GM21717 (cell line): ENCODE results near the gene UBE2E2.
"Not testable (repeated sequence)": the region's sequence is repeated elsewhere in the genome, so short reads cannot be mapped to it uniquely, and the experiment has no call there.

Experiments used
- ATAC-seq: cut with Tn5 transposase; IDR thresholded peaks from one replicate; pipeline ENCODE4 v1.9.1; 2021; ENCODE audit warnings: mild to moderate bottlenecking, moderate library complexity; ENCODE audit not compliant: unreplicated experiment

UBE2E2 gene

DNA sequence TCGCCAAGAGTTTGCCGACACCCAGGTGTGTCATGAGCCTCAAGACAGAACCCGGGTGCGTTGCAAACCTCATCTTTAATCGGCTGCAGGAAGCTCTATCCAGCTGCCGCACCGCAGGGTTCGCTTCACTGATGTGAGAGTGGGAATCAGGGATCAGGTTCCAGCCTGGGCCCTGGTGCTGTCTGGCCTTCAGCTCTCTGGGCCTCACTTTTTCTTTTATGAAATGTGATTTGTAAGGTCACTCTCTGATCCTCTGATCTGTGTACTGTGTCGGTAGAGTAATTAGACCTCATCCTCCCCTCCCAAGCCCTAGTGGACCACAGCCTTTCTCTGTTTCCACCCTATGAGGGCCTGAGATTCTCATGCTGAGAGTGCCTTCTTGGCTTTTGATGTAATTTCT, 399.8 kb downstream of the UBE2E2 start:
- no peak for ATAC-seq

- ATAC-seq: no peak
Observed at GRCh38 chr3:23607184-23607847, 404.2 kb downstream of the UBE2E2 start.

GRCh38 chr3:23608650-23609049, 405.5 kb downstream of the UBE2E2 start:
- ATAC-seq: no peak

GRCh38 chr3:23611737-23612295, 408.7 kb downstream of the UBE2E2 start:
- ATAC-seq: no peak

DNA sequence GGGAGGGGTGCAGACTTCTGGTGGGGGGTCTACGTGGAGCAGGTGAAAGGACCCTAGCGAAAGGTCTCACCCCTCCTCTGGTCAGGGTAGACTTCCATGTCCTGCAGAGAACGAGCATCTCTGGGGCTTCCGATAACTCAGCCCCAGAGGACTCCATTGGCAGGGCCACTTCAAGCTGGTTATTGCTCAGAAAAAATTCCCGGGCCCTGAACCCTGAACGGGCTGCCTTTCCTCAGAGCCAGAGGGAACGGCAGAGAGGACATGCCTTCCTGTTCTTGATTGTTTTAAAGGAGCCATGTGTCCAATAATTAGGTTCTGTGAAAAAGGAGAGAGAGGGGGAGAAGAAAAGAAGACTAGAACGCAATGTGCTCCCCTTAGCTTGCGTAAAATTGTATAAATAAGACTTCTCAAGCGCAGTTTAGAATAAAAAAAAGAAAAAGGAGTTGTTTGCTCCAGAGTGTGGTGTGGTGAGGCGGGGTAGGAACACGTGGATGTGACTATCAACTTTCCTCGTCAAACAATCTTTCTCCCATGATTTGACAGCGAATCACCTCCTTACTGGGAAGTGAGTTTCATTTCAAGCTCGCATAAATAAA, 409.3 kb downstream of the UBE2E2 start:
- no peak for ATAC-seq

GRCh38 chr3:23615068-23615467, 411.9 kb downstream of the UBE2E2 start:
- ATAC-seq: no peak

DNA sequence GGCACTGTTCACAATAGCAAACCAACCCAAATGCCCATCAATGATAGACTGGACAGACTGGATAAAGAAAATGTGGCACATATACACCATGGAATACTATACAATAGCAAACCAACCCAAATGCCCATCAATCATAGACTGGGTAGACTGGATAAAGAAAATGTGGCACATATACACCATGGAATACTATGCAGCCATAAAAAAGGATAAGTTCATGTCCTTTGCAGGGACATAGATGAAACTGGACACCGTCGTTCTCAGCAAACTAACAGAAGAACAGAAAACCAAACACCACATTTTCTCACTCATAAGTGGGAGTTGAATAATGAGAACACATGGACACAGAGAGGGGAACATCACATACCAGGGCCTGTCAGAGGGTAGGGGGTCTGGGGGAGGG, 415.3 kb downstream of the UBE2E2 start:
- ATAC-seq: not testable (repeated sequence)

GRCh38 chr3:23619705-23620637, 416.8 kb downstream of the UBE2E2 start:
- ATAC-seq: no peak

DNA sequence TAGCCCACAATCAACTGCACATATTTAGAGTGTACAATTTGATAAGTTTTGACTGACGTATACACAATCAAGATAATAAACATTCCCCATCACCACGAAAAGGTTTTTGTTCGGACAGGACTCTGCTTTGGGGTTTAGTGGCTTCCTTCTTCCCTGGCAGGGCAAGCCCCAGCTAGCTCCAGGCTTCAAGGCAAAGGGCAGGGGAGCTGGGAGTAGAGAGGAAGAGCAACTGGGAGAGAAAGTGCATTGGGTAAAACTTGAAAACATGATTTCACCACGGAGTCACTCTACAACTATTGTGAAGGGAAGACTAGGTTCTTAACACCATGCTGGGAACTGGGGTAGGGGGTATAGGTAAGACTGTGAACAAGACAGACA, 417.5 kb downstream of the UBE2E2 start:
- no peak for ATAC-seq

DNA sequence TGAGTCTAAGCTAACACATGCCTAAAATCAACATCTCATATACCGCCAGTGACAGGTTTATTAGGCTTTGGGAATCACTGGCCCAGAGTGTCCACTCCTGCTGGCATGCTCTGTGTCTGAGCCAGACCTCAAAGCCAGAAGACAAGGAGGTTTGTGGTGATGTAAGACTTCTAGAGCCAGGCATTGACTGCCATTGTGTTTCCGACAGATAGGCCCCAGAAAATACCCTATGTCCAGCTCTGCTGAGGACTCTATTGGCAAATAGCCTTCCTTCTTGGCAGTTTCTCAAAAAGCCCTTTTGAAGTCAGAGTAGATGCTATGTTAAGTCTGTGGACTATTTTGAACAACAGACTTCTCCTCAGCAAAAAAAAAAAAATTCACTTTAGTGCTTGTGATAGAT, 420.7 kb downstream of the UBE2E2 start:
- ATAC-seq: no peak

- peak; percentile 61 for ATAC-seq
Observed at GRCh38 chr3:23624305-23624704, 421.2 kb downstream of the UBE2E2 start.

DNA sequence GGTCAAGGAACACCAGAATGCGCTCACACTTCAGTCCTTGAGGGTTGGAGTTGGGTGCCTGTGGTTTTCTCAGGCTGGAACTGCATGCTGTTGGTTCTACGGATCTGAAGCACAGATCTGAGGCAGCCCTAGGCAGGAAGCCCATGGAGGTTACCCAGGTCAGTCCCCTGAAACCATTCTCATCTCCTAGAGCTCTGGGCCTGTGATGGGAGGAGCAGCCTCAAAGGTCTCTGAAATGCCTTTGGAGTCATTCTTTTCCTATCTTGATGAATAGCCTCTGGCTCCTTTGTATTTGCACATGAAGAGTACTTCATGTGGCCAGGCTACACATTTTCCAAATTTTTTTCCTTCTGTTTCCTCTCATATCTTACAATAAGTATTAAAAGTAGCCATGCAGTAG, 423.3 kb downstream of the UBE2E2 start:
- ATAC-seq: no peak

DNA sequence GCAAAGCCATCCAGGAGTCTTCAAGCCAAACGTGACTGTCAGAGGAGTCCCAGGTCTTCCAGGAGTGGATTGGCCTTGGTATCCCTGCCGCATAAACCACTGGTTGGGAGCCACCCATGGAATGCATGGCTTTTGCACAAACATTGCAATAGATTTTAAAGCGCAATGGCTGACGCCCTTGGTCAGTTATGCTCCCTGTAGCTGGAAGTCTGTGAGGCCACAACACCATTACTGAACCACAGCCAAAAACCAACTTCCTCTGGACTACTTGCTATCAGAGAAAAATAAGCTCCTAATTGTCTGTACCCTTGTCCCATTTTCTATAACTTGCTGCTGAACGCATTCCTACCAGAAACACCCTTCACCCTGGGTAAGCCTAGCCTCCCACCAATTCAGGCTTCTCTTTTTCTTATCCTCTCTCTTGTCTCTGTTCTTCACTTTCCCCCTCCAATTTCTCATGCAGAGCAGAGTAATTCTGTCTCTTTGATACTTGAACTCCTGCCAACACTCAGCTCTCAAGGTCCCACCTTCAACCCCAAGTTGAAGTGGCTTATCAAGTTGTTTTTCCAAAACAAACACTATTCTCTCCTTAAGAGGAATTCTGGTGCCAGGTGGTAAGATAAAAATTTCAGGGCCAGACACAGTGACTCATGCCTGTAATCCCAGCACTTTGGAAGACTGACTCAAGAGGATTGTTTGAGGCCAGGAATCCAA, 426.2 kb downstream of the UBE2E2 start:
- no peak for ATAC-seq

- no peak for ATAC-seq
Observed at GRCh38 chr3:23633261-23633960, 430.3 kb downstream of the UBE2E2 start.

GRCh38 chr3:23637339-23637738, 434.2 kb downstream of the UBE2E2 start:
- ATAC-seq: no peak

- ATAC-seq: no peak
Observed at GRCh38 chr3:23640471-23641146, 437.5 kb downstream of the UBE2E2 start.
